ENCODE results near the gene DYSF.
"Not testable (repeated sequence)": the region's sequence is repeated elsewhere in the genome, so short reads cannot be mapped to it uniquely, and the experiment has no call there.

Gene DYSF

DNA sequence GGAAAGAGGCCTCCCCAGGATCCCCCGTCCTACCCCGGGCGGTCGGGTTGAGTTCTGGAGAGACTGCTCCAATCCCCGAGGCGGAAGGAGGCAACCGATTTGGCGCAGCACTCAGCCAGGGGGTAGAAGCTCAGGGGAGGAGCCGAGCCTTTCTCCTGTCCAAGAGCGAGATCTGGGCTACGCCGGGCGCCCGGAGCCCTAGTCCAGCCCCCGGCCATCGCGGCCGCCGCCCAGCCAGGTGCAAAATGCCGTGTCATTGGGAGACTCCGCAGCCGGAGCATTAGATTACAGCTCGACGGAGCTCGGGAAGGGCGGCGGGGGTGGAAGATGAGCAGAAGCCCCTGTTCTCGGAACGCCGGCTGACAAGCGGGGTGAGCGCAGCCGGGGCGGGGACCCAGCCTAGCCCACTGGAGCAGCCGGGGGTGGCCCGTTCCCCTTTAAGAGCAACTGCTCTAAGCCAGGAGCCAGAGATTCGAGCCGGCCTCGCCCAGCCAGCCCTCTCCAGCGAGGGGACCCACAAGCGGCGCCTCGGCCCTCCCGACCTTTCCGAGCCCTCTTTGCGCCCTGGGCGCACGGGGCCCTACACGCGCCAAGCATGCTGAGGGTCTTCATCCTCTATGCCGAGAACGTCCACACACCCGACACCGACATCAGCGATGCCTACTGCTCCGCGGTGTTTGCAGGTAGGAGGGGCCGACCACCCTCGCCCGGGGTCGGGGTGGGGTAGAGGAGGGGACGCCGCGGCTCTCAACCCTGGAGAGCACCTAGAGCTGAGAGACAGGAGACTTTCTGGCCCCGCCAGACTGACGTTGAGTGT lies at the start of gene DYSF:
DYSF (plus strand) TSS at position 158 of the 817 bp plus-strand sequence.
- DNase-seq, result peak; percentile 52

DNA sequence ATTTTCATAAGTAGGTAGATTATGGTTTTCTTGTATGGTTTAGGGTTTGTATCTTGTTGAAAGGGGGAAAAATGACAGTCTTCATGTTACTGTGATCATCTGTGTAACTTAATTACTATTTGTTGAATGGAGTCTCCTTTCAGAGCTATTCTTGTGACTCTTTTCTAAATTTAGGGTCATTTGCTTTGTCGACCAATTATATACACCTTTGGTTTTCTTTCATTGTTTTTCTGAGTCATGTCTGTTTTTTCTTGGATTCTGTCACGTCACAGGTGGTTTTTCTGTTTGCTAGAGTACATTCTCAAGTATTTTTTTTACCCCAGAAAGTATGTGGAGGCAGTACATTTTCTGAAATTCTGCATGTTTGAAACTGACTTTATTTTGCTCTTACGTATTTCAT lies 43.8 kb upstream of the DYSF start:
- DNase-seq, result no peak

DNA sequence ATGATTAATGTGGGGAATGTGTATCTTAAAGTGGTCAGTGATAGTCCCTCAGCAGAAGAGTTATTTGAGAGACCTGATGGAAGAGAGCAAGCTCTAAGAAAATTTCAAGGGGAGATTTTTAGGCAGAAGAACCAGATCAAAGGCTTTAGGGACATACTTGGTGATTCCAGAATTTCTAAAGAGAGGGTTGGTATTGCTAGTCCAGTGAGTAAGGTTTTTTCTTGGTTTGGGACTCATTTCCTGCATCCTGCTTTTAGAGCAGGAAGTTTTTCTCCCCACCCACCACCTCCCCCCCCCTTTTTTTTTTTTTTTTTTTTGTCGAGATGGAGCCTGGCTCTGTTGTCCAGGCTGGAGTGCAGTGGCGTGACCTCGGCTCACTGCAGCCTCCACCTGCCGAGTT lies 42.7 kb upstream of the DYSF start:
- no peak for DNase-seq

DNA sequence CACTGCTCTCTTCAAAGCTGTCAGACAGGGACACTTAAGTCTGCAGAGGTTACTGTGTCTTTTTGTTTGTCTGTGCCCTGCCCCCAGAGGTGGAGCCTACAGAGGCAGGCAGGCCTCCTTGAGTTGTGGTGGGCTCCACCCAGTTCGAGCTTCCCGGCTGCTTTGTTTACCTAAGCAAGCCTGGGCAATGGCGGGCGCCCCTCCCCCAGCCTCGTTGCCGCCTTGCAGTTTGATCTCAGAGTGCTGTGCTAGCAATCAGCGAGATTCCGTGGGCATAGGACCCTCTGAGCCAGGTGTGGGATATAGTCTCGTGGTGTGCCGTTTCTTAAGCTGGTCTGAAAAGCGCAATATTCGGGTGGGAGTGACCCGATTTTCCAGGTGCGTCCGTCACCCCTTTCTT lies 36.5 kb upstream of the DYSF start:
- not testable (repeated sequence) for DNase-seq

- peak; percentile 15 for DNase-seq
Measured at GRCh38 chr2:71417300-71418202, 35.8 kb upstream of the DYSF start.

DNA sequence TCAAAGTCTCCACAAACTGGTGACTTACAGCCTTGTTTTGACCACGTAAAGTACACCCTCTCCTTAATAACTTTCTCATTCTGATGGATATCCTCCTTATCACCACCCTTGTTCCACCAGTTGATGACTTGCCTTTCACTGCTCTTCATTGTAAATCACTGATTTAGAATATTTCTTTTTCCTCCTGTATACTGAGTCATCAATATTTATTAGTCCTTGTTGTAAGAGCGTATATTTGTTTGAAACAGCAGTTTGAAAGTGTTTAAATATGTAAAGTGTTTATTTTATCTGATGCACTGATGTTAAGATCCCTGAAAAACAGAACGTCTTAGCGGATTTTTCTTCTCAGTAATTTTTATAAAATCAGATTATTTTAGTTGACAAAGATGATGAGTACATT lies 34.2 kb upstream of the DYSF start:
- no peak for DNase-seq

GRCh38 chr2:71419976-71420375 lies 33.4 kb upstream of the DYSF start:
- DNase-seq, result no peak

DNA sequence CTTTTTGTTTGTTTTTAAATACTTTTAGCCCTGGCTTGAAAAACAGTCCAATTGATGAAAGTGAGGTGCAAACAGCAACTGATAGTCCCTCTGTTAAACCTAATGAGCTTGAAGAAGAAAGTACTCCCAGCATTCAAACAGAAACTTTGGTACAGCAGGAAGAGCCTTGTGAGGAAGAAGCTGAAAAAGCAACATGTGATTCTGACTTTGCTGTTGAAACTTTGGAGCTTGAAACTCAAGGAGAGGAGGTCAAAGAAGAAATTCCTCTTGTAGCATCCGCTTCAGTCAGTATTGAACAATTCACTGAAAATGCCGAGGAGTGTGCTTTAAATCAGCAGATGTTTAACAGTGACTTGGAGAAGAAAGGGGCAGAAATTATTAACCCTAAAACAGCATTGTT lies 30.6 kb upstream of the DYSF start:
- DNase-seq, result no peak

- DNase-seq, result no peak
Measured at GRCh38 chr2:71423817-71424420, 29.4 kb upstream of the DYSF start.

GRCh38 chr2:71426721-71427120 lies 26.6 kb upstream of the DYSF start:
- DNase-seq, result no peak

DNA sequence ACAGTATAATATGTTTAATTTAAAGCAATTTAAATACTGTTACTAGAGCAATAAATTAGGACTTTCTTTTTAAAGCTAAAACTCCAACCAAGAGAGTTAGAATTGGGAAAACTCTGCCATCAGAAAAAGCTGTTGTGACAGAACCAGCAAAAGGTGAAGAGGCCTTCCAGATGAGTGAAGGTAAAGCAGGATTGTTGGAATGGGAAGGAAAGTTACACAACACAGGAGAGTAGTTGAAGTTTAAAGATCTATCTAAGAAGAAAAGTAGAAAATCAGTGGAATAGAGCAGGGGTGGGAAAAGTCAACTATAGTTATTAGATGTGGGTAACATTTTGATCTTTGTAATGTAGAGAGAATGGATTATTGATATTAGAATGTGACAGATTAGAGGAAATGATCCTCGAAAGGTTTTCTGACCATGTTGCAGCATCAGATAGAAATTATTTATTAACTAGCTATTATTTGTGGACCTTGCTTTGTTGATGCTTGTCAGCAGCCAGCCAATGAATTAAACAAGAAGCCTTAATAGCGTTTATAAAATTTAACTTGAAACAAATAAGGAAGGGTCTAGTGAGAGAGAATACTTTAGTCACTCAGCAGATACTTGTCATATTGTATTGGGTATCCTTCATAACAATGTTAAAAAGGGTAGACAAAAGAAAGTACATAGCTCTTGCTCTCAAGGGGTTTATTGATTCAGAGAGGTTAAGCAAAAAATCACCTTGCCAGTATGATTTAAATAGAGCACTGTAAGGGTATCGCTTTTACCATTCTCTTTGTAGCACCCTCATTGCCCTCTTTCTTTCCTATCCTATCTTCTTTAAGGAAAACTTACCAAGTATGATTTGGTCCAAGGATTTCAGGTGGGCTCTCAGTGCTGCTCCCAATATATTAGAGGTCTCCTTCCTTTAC lies 24.6 kb upstream of the DYSF start:
- DNase-seq, result no peak

GRCh38 chr2:71445142-71445541 lies 8.2 kb upstream of the DYSF start:
- not testable (repeated sequence) for DNase-seq

DNA sequence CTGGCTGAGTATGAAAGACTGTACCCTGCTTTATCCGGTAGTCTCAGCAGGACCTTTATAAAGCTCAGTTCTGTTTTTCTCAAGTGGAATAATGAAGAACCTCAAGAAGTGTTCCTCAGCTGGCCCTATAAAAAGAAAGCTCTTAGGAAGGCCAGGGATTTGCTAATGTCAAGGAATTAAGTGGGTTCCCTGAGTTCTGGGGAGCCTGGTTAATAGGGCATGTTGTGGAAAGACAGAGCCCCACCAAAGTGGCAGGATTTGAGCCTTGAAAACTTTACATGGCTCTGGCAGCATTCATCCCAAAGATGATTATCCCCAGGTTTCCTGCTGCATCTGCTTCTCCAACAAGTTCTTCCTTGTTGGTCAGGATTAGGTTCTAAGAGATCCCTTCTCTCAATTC lies 6.9 kb upstream of the DYSF start:
- DNase-seq, result no peak

GRCh38 chr2:71449343-71449742 lies 4.0 kb upstream of the DYSF start:
- no peak for DNase-seq

GRCh38 chr2:71451705-71452104 lies 1.7 kb upstream of the DYSF start:
- no peak for DNase-seq

DNA sequence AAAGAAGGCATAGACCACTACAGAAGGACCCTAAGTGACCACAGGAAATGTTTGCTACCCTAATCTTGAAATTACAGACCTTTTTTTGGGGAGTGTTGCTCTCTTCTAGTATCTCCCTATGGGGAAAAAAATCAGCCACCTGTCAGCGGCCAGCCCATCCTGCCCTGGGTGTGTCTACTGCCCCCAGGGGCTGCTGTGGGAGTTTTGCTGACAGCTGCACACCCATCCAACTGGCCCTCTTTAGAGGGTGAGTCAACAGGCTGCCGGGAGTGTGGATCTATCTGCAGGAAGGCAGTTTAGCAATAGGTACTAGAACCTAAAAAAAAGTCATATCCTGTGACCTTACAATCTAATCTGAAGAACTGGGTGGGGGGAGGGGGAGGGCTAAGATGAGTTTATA lies 796 bp upstream of the DYSF start:
- DNase-seq, result peak; percentile 61

- DNase-seq, result no peak
Measured at GRCh38 chr2:71454221-71455010, 1.1 kb downstream of the DYSF start.

DNA sequence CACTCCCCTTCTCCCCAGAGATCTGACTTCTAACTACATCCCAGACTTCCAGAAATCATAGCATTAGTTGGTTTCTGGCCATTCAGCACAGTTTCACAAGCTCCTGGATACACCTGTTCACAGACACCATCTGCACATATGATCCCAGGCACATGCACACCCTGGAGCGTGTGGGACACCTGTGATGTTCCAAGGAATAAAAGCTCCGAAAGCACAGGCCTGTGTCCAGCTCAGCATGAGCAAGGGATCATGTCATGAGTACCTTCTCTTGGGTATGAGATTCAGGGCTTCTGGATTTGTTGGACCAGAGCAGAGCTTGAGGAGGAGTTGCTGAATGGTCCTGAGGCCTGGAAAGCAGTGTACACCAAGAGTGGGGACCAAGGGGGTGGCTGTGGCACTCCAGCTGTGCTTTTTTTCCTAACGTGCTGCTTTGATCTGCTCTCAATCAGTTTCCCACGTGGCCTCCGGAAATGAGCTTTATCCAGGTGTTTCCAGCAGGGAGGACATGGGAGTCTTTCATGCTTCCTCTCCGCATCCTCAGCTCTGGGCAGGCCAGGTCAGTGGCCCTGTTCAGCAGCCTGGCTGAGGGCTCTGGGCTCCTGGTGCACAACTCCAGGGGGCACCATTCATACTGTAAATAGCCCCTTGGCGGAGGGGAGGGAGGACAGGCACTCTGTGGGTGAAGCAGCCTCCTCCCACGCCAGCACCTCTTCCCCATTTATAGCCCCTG lies 1.8 kb downstream of the DYSF start:
- DNase-seq, result no peak

GRCh38 chr2:71455741-71456569 lies 2.6 kb downstream of the DYSF start:
- no peak for DNase-seq

DNA sequence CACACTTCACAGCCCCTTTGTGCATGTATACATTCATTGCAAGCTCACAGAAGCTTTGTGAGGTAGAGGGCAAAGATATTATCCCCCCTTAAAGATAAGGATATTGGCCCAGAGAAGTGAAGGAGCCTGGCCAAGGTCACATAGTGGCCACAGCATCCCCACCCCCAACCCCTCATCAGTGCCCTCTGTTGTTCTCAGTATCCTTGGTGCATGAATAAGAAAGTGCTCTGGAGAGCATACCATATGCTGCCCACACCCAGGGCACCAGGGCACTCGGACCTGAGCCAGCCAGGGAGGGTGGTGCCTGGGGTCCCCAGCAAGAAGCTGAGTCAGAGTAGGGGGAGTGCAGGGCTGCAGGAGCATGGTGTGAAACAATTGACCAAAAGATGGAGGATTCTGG lies 3.3 kb downstream of the DYSF start:
- no peak for DNase-seq

Measured in NCI-H510A treated with DMSO at 0.1 percent for 48 hours (cell line).